GM19463 (cell line): ENCODE results near the gene YIPF3.
"Not testable (repeated sequence)": the region's sequence is repeated elsewhere in the genome, so short reads cannot be mapped to it uniquely, and the experiment has no call there.

Experiments used
- ATAC-seq: cut with Tn5 transposase; IDR thresholded peaks from one replicate; pipeline ENCODE4 v1.9.1; 2021; ENCODE audit warnings: mild to moderate bottlenecking, moderate library complexity; ENCODE audit not compliant: unreplicated experiment

The YIPF3 gene

DNA sequence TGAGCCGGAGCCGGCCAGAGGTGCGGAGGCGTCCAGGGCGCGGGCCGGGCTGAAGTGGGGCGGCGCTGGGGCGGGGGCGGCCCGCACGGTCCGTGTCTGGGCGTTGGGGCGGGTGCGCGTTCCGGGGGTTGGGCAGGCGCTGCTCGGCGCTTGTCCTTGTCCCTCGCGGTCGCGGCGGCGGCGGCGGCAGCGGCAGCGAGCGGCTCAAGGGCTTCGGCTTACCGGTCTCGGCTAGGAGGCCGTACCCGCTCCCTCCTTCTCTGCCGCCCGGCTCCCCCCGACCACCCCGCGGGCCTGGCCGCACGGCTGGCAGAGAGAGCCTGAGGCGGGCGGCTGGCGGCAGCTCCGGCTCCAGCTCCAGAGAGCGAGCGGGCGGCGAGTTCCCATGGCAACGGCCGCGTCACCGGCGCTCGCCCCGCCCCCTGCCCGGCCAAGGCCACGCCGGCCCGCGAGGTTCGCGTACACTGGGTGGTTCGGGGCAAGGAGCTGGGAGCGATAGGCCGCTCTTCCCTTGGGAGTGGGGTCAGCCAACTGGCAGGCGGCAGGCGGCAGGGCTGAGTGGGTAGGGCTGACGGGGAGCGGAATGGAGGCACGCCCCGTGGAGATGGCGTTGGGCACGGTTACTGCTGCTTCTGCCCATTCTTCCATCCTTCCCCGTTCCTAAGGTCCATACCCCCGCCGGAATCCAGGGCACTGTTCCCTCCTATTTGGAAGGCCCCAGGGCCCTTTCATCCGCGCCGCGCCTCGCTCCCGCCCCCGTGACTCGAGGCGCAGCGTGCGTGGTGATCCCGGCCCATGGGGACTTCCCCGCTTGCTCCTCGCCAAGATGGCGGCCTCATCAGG, 6.5 kb downstream of the YIPF3 start, which contains the start of gene LRRC73:
LRRC73 (minus strand) TSS at position 363 of the 843 bp plus-strand sequence. CDS start 561 bp downstream, outside the sequence.
- peak; percentile 79 for ATAC-seq

GRCh38 chr6:43509142-43509983, 7.4 kb downstream of the YIPF3 start:
- no peak for ATAC-seq

DNA sequence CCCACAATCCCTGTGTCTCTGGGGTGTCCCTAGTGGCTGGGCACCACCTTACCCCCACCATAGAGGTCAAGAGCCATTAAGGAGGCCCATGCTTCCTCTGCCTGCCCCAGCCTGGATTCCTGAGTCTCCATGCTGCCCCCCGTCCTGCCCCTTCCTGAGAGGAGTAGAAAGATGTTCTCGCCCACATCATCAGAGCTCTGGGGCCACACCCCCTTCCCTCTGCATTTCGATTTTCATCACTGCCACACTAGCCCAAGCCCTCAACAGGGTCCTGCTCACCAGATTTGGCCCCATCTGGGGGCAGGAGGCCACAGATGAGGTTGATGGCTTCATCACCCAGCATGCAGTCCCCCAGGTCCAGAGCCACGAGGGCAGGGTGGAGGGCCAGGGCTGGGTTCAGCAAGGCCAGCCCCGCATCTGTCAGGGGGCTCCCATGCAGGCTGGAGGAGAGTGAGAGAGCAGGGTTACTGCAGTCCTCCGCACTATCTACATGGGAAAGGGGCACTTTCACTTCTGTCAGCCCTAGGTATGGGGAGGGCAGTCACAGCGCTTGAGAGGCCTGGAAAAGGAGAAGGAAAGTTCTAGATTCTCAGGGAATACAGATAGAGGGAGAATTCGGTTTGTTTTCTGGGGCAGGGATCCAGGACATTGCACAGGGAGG, 8.1 kb downstream of the YIPF3 start:
- no peak for ATAC-seq

DNA sequence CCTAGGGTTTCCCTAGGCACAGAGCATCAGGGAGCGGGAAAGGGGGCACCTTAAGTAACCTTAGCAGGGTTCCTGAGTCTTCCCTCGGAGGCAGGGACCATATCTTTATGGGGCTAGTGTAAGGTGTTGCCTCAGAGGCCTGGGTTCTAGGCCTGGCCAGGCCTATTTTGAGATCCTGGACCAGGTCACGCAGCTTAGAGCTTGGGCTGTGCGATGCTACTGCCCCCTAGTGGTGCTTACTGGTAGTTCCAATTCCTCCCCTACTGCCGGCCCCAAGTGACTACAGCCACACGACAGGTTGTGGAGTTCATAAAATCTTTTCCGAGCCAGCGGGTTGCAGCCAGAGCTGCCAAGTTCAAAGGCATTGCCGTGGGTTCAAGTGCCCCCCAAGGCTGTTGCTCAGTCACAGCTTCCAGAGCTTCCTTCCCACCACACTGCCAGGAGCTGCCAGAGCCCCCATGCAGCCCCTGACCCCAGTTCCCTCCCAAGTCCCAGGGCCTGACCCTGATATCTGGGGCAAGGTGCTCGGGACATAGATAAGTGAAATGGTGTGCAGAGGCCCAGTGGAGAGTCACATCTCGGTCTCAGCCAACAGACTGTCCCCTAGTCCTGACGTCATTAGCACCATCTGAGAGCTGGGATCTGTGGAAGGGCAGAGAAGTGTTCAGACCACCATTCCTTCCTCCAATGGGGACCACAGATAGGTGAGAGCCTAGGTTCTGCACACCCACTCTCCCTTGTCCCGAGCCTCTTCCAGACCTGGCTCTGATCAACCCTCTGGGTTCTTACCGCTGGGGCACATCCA, 9.9 kb downstream of the YIPF3 start:
- peak; percentile 42 for ATAC-seq

DNA sequence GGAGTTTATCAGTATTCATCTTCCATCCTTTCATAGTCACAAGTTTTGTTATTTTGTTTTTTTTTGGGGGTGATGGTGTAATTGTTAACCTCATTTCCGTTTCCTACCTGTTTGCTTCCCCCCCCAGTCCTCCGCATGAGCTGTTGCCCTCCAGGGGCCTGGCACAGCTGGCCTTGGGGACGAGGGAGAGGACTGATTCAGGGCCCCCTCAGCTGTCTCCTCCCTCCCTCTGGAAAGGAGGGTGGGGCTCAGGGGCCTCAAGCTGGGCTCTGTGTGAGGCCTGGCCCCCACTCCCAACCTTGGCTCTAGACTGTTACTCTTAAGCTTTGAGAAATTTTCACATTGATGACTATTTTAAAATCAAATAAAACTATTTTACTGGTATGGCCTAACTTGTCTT, 10.6 kb downstream of the YIPF3 start:
- ATAC-seq, result no peak

DNA sequence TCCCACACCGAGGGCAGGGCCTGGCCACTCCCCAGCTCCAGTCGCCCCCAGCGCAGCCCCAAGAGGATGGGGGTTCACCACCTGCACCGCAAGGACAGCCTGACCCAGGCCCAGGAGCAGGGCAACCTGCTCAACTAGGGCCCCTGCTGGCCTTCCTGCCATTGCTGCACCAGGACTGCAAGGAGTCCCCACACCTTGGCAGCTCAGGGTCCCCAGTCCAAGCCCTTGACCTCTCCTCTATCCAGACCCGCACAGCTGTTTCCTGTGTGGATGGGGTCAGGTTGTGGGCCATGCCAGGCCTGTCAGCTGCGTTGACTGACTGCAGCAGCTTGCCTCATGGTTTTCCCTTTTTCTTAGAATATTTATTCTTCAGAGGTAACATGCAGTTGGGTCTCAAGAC, 11.0 kb downstream of the YIPF3 start:
- no peak for ATAC-seq

DNA sequence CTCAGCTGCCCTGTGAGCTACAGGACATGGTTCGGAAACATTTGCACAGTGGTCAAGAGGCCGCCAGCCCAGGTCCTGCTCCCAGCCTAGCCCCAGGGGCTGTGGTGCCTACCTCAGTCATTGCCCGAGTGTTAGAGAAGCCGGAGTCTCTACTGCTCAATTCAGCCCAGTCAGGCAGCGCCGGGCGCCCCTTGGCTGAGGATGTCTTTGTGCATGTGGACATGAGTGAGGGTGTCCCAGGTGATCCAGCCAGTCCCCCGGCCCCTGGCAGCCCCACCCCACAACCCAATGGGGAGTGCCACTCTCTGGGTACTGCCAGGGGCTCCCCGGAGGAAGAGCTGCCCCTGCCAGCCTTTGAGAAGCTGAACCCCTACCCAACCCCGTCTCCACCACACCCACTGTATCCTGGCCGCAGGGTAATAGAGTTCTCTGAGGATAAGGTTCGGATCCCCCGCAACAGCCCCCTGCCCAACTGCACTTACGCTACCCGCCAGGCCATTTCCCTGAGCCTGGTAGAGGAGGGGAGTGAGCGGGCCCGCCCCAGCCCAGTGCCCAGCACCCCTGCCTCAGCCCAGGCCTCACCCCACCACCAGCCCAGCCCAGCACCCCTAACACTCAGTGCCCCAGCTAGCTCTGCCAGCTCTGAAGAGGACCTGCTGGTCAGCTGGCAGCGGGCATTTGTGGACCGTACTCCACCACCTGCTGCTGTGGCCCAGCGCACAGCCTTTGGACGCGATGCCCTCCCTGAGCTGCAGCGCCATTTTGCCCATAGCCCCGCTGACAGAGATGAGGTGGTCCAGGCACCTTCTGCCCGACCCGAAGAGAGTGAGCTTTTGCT, 11.8 kb downstream of the YIPF3 start:
- ATAC-seq, result no peak

- ATAC-seq, result no peak
These were observed 13.3 kb downstream of the YIPF3 start for GRCh38 chr6:43503443-43503842.

DNA sequence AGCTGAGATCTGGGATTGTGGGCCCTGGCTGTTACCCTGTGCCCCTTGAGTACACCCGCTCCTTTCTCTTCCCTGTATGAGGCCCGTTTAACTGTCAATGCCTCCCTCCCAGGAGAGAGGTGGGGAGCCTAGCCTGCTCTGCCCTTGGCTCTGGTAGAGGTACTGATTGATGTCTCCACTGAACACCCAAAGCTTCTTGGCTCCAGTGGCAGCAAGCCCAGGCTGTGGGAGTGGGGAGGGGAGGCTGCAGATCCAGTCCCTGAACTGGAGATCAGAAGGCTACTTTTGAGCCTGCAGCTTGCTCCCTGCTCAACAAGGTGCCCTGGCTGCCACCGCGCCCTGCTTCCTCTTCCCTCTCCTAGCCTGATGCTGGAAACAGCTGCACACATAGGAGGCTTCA, 14.1 kb downstream of the YIPF3 start:
- ATAC-seq, result no peak

GRCh38 chr6:43500921-43501320, 15.8 kb downstream of the YIPF3 start:
- ATAC-seq, result no peak

GRCh38 chr6:43499028-43499815, 17.5 kb downstream of the YIPF3 start:
- no peak for ATAC-seq

GRCh38 chr6:43498291-43498690, 18.4 kb downstream of the YIPF3 start:
- not testable (repeated sequence) for ATAC-seq

DNA sequence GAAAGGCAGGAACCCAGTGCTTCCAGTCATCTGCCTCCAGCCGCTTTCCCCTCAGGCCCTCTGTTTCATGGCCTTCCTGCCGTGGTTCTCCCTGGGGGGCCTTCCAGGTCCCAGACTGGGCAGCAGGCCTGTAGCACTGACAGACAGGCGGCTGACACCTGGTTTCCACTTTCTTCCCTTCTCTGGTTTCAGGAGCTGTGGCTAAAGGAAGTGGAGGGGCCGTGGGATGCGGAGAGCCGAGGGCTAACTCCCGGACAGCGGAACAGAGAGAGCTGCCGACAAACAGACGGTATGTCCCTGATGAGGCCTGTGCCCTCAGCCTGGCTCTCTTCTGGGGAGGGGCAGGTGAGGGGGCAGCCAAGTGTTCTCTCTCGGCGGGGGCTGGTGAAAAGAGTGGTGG, 19.0 kb downstream of the YIPF3 start:
- no peak for ATAC-seq

- no peak for ATAC-seq
These were observed 19.7 kb downstream of the YIPF3 start for GRCh38 chr6:43497129-43497396.

- ATAC-seq, result no peak
These were observed 20.2 kb downstream of the YIPF3 start for GRCh38 chr6:43496370-43497128.

DNA sequence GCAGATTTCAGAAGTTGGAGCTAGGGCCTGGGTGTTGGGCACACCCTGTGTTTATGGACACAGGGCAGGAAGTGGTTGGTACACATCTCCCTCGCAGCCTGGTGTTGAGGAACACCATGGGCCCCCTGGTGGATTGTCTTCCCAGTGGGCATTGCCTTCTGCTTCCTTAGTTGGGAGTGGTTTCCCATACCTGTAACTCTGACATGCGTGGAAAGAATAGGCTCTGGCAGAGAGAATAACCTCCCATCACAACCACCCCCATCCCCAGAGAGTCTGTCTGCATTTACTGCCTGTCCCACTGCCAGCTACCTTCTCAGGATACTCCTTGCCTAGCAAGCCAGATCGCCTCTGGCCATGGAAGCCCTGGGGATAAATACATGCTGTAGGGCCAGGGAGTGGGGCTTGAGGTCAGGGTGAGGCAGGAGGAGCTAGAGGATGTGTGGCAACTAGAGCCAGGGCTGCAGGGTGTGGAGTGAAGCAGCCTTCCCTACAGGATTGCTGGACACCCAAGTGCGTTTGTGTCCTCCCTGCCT, 21.3 kb downstream of the YIPF3 start:
- no peak for ATAC-seq

DNA sequence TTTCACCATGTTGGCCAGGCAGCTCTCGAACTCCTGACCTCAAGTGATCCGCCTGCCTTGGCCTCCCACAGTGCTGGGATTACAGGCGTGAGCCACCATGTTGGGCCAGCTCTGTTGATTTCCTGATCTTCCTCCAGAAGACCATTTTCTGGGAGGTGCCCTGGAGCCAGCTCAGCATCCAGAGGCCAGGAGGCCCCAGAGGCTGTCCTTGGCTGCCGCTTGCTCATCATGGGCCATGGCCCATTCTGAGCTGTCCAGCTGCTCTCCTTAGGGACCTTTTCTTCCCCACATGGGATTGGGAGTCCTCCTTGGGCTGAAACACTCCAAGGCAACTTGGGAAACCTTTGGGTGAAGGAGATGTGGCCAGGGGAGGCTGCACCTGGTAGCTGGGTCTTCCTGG, 22.0 kb downstream of the YIPF3 start:
- ATAC-seq, result no peak

GRCh38 chr6:43494321-43494720, 22.4 kb downstream of the YIPF3 start:
- ATAC-seq, result no peak
